IPS-20b (cell line): Measurements from ENCODE around the gene RRAGA.

Experiments used
- H3K27ac ChIP-seq: one replicate; pipeline ENCODE4 v1.5.1; 2013; ENCODE audit warnings: low read length
- H3K27me3 ChIP-seq: 2 replicates; pipeline ENCODE4 v1.6.1; 2013; ENCODE audit warnings: mild to moderate bottlenecking, low read length, inconsistent platforms; ENCODE audit not compliant: insufficient read depth
- H3K36me3 ChIP-seq: 2 replicates; pipeline ENCODE4 v1.6.1; 2013; ENCODE audit warnings: low read depth, mild to moderate bottlenecking, inconsistent platforms, low read length, moderate library complexity; ENCODE audit not compliant: insufficient read depth
- H3K4me1 ChIP-seq: 2 replicates; pipeline ENCODE4 v1.6.1; 2013; ENCODE audit warnings: mild to moderate bottlenecking, control low read depth, inconsistent platforms, low read length, moderate library complexity; ENCODE audit not compliant: insufficient read depth
- H3K4me3 ChIP-seq: 2 replicates; pipeline ENCODE4 v1.5.1; 2013; ENCODE audit warnings: mild to moderate bottlenecking, low read length, inconsistent platforms
- H3K9ac ChIP-seq: 2 replicates; pipeline ENCODE4 v1.6.1; 2013; ENCODE audit warnings: low read depth, mild to moderate bottlenecking, inconsistent platforms, low read length, moderate library complexity
- H3K9me3 ChIP-seq: 2 replicates; pipeline ENCODE4 v1.6.1; 2013; ENCODE audit warnings: mild to moderate bottlenecking, low read depth, low read length, inconsistent platforms; ENCODE audit not compliant: insufficient read depth

The RRAGA gene

GRCh38 chr9:19030899-19031298, 18.3 kb upstream of the RRAGA start:
- Histone ChIP-seq H3K9ac (no peak overlapping the region), H3K4me1 (no peaks in the 10 kb centered on the region), H3K27me3 (no peaks in the 10 kb centered on the region), H3K4me3 (no peak overlapping the region), H3K27ac (no peak overlapping the region), H3K9me3 (no peaks in the 10 kb centered on the region), H3K36me3 (no peaks in the 10 kb centered on the region)

GRCh38 chr9:19032406-19032805, 16.8 kb upstream of the RRAGA start:
- H3K9me3 ChIP-seq = no peaks in the 10 kb centered on the region

GRCh38 chr9:19033015-19033414, 16.2 kb upstream of the RRAGA start, which contains the start of gene SAXO1:
SAXO1 (minus strand) TSS chr9:19033209; CDS start chr9:19032908, 301 bp downstream.
- Histone ChIP-seq H3K27me3 (no peaks in the 10 kb centered on the region), H3K36me3 (no peaks in the 10 kb centered on the region), H3K4me3 (no peak within 1 kb of the TSS), H3K27ac (no peak within 1 kb of the TSS), H3K9me3 (no peaks in the 10 kb centered on the region), H3K4me1 (no peaks in the 10 kb centered on the region), H3K9ac (no peak within 1 kb of the TSS)

More at GRCh38 chr9:19032406-19032805, 16.8 kb upstream of the RRAGA start:
- no peaks in the 10 kb centered on the region for H3K4me1 ChIP-seq
- no peak overlapping the region for H3K4me3 ChIP-seq
- no peak overlapping the region for H3K27ac ChIP-seq
- no peaks in the 10 kb centered on the region for H3K36me3 ChIP-seq
- no peak overlapping the region for H3K9ac ChIP-seq
- H3K27me3 ChIP-seq = no peaks in the 10 kb centered on the region

GRCh38 chr9:19036611-19037010, 12.6 kb upstream of the RRAGA start:
- H3K9ac ChIP-seq = no peak overlapping the region
- H3K27ac ChIP-seq = no peak overlapping the region
- no peaks in the 10 kb centered on the region for H3K36me3 ChIP-seq
- H3K4me1 ChIP-seq = no peaks in the 10 kb centered on the region
- H3K4me3 ChIP-seq = no peak overlapping the region
- no peaks in the 10 kb centered on the region; the same call in 1 of the 2 replicates for H3K9me3 ChIP-seq
- H3K27me3 ChIP-seq = no peaks in the 10 kb centered on the region

GRCh38 chr9:19049917-19050636, 850 bp downstream of the RRAGA start:
- Histone ChIP-seq H3K27me3 (no peaks in the 10 kb centered on the region), H3K36me3 (no peaks in the 10 kb centered on the region), H3K9me3 (no peaks in the 10 kb centered on the region), H3K4me1 (peaks cover 10% of the 10 kb centered on the region; the same call in 1 of the 2 replicates), H3K27ac (peak overlapping the region; percentile 26), H3K4me3 (peak overlapping the region; percentile 96), H3K9ac (peak overlapping the region; percentile 92)

GRCh38 chr9:19050637-19051591, 1.7 kb downstream of the RRAGA start:
- Histone ChIP-seq H3K4me3 (peak overlapping the region; percentile 96), H3K27ac (no peak overlapping the region), H3K36me3 (peaks cover 4% of the 10 kb centered on the region; the same call in 1 of the 2 replicates), H3K4me1 (peaks cover 10% of the 10 kb centered on the region; the same call in 1 of the 2 replicates), H3K9ac (peak overlapping the region; percentile 92; the same call in 1 of the 2 replicates), H3K9me3 (no peaks in the 10 kb centered on the region), H3K27me3 (no peaks in the 10 kb centered on the region)

GRCh38 chr9:19057033-19057432, 7.8 kb downstream of the RRAGA start:
- H3K27me3 ChIP-seq = no peaks in the 10 kb centered on the region
- 0 out of 2 replicates have a peak, but pooled peaks cover 4% of the 10 kb centered on the region for H3K4me1 ChIP-seq
- H3K9ac ChIP-seq = no peak overlapping the region
- H3K36me3 ChIP-seq = peaks cover 65% of the 10 kb centered on the region
- H3K9me3 ChIP-seq = no peaks in the 10 kb centered on the region
- H3K4me3 ChIP-seq = no peak overlapping the region
- no peak overlapping the region for H3K27ac ChIP-seq

- Histone ChIP-seq H3K9ac (no peak overlapping the region), H3K4me1 (no peaks in the 10 kb centered on the region), H3K27ac (no peak overlapping the region), H3K9me3 (no peaks in the 10 kb centered on the region), H3K4me3 (no peak overlapping the region), H3K36me3 (peaks cover 89% of the 10 kb centered on the region), H3K27me3 (no peaks in the 10 kb centered on the region)
Measured at GRCh38 chr9:19074229-19074628, 25.0 kb downstream of the RRAGA start.

- H3K27ac ChIP-seq = no peak overlapping the region
- no peaks in the 10 kb centered on the region for H3K4me1 ChIP-seq
Measured at GRCh38 chr9:19074836-19075235, 25.6 kb downstream of the RRAGA start.

GRCh38 chr9:19085295-19085694, 36.1 kb downstream of the RRAGA start:
- Histone ChIP-seq H3K27me3 (no peaks in the 10 kb centered on the region), H3K36me3 (peaks cover 94% of the 10 kb centered on the region), H3K9me3 (no peaks in the 10 kb centered on the region), H3K4me1 (no peaks in the 10 kb centered on the region), H3K27ac (no peak overlapping the region), H3K9ac (no peak overlapping the region), H3K4me3 (no peak overlapping the region)

More at GRCh38 chr9:19074836-19075235, 25.6 kb downstream of the RRAGA start:
- Histone ChIP-seq H3K9me3 (no peaks in the 10 kb centered on the region), H3K27me3 (no peaks in the 10 kb centered on the region), H3K9ac (no peak overlapping the region), H3K36me3 (peaks cover 89% of the 10 kb centered on the region), H3K4me3 (no peak overlapping the region)

- Histone ChIP-seq H3K4me3 (no peak overlapping the region), H3K36me3 (peaks cover 97% of the 10 kb centered on the region), H3K9ac (no peak overlapping the region), H3K27me3 (no peaks in the 10 kb centered on the region), H3K27ac (no peak overlapping the region), H3K4me1 (no peaks in the 10 kb centered on the region), H3K9me3 (no peaks in the 10 kb centered on the region)
Measured at GRCh38 chr9:19087106-19088000, 38.1 kb downstream of the RRAGA start.
